ENCODE measurements around the gene FHIT.

The FHIT gene

GRCh38 chr3:60158035-60158434, 1093.2 kb downstream of the FHIT start:
- DNase-seq (ENCODE audit: low read depth): no peak
- no peak overlapping the region for H3K4me3 ChIP-seq (ENCODE audit: control insufficient read depth, low read depth, low read length)
- TF ChIP-seq CTCF (IDR thresholded peaks at IDR 0.05; ENCODE audit: control insufficient read depth, insufficient read depth, low read depth, low read length, missing control alignments): no peak

GRCh38 chr3:60154011-60154410, 1097.2 kb downstream of the FHIT start:
- no peak for TF ChIP-seq CTCF (IDR thresholded peaks at IDR 0.05; ENCODE audit: control insufficient read depth, insufficient read depth, low read depth, low read length, missing control alignments)
- no peak for DNase-seq (ENCODE audit: low read depth)
- H3K4me3 ChIP-seq (ENCODE audit: control insufficient read depth, low read depth, low read length): no peak overlapping the region

- TF ChIP-seq CTCF (IDR thresholded peaks at IDR 0.05; ENCODE audit: control insufficient read depth, insufficient read depth, low read depth, low read length, missing control alignments): no peak
- H3K4me3 ChIP-seq (ENCODE audit: control insufficient read depth, low read depth, low read length): no peak overlapping the region
- DNase-seq (ENCODE audit: low read depth): no peak
These were observed 1097.8 kb downstream of the FHIT start for GRCh38 chr3:60153221-60153999.

GRCh38 chr3:60149501-60149900, 1101.8 kb downstream of the FHIT start:
- no peak overlapping the region for H3K4me3 ChIP-seq (ENCODE audit: control insufficient read depth, low read depth, low read length)
- no peak for DNase-seq (ENCODE audit: low read depth)
- no peak for TF ChIP-seq CTCF (IDR thresholded peaks at IDR 0.05; ENCODE audit: control insufficient read depth, insufficient read depth, low read depth, low read length, missing control alignments)

GRCh38 chr3:60147249-60147950, 1103.9 kb downstream of the FHIT start:
- H3K4me3 ChIP-seq (ENCODE audit: control insufficient read depth, low read depth, low read length): no peak overlapping the region
- no peak for DNase-seq (ENCODE audit: low read depth)
- no peak for TF ChIP-seq CTCF (IDR thresholded peaks at IDR 0.05; ENCODE audit: control insufficient read depth, insufficient read depth, low read depth, low read length, missing control alignments)

- H3K4me3 ChIP-seq (ENCODE audit: control insufficient read depth, low read depth, low read length): no peak overlapping the region
- no peak for TF ChIP-seq CTCF (IDR thresholded peaks at IDR 0.05; ENCODE audit: control insufficient read depth, insufficient read depth, low read depth, low read length, missing control alignments)
- DNase-seq (ENCODE audit: low read depth): no peak
These were observed 1105.1 kb downstream of the FHIT start for GRCh38 chr3:60146121-60146520.

Data from AG09309 (cell line).